ENCODE measurements around the gene COX5A.
A peak's percentile ranks its signal among the peaks of the same experiment; 100 is the strongest.

- TF ChIP-seq CTCF (conservative IDR thresholded peaks at IDR 0.05 in 1 of 2, IDR thresholded peaks at IDR 0.05 in 1 of 2; ENCODE audit: low read depth in 1 of 2, low read length in 2 of 2) (peak; percentile 73 to 81), EZH2 (IDR thresholded peaks at IDR 0.05; ENCODE audit: low read length, missing control alignments) (no peak)
These were observed 36.2 kb downstream of the COX5A start for GRCh38 chr15:74901612-74902063.

All from fibroblast of lung (primary cell).